Upper lobe of left lung (tissue), 4 donors: ENCODE results near the gene TARM1.

Experiments
- POLR2AphosphoS5 ChIP-seq, 2 donors: sonication (generic); formaldehyde crosslinking; IDR thresholded peaks; one replicate each; pipeline ENCODE4 v1.5.1; 2017; ENCODE audit warnings: antibody characterized with exemption in 2 of 2
- TF ChIP-seq, protein P1 (sequence below), 6 experiments: fragments of 450-650 bp in 4 of 6; fragments of 200-600 bp in 2 of 6; sonication (generic) in 2 of 6; IDR thresholded peaks; one replicate each; pipeline ENCODE4 v1.5.1; 2016 to 2019; ENCODE audit warnings: antibody characterized with exemption in 6 of 6

DNA sequence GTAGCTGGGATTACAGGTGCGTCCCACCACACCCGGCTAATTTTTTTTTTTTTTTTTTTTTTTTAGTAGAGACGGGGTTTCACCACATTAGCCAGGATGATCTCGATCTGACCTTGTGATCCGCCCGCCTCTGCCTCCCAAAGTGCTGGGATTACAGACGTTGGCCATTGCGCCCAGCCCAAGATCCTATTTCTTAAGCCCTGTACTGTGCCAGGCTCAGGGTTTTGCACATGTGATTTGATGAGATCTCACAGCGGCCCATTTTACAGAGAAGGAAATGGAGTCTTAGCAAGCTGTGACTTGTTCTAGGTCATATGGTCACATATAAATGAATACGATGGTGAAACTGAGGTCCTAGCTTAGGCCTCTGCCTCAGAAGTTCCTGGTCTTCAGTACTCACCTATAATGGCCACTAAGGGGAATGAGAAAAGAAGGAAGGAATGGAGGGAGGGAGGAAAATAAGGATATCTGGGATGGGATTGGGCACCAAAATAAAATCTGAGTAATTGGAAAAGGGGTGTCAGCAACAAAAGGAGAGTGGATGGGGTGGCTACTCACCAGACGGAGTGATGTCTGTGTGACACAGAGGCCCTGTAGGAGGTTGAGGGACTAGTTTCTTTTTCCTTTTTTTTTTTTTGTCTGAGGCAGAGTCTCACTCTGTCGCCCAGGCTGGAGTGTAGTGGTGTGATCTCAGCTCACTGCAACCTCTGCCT, 18.2 kb upstream of the TARM1 start:
- TF ChIP-seq, protein P1, sequence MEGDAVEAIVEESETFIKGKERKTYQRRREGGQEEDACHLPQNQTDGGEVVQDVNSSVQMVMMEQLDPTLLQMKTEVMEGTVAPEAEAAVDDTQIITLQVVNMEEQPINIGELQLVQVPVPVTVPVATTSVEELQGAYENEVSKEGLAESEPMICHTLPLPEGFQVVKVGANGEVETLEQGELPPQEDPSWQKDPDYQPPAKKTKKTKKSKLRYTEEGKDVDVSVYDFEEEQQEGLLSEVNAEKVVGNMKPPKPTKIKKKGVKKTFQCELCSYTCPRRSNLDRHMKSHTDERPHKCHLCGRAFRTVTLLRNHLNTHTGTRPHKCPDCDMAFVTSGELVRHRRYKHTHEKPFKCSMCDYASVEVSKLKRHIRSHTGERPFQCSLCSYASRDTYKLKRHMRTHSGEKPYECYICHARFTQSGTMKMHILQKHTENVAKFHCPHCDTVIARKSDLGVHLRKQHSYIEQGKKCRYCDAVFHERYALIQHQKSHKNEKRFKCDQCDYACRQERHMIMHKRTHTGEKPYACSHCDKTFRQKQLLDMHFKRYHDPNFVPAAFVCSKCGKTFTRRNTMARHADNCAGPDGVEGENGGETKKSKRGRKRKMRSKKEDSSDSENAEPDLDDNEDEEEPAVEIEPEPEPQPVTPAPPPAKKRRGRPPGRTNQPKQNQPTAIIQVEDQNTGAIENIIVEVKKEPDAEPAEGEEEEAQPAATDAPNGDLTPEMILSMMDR (IDR thresholded peaks at IDR 0.05) = no peak
- no peak for TF ChIP-seq POLR2AphosphoS5 (IDR thresholded peaks at IDR 0.05)
